Osteoblast (primary cell): Measurements from ENCODE around the gene RTBDN. TPM values are rescaled to one million over a fixed set of nuclear protein-coding genes. Genes with fewer than 3 reads are reported as not detected.

Source experiments
- DNase-seq: peaks from one replicate; pipeline ENCODE4 v3.0.0; 2011; ENCODE audit warnings: low spot score, mixed read lengths; ENCODE audit not compliant: insufficient read length; ENCODE audit errors: missing footprints
- H2AFZ ChIP-seq: 2 replicates; pipeline ENCODE4 v1.6.0; 2011; ENCODE audit warnings: mild to moderate bottlenecking, low read length
- H3K27ac ChIP-seq: 2 replicates; pipeline ENCODE4 v1.5.1; 2011; ENCODE audit warnings: mild to moderate bottlenecking, low read depth, low read length, moderate library complexity
- H3K27me3 ChIP-seq: 2 replicates; pipeline ENCODE4 v1.6.0; 2012; ENCODE audit warnings: mild to moderate bottlenecking, control low read depth, inconsistent platforms, low read length, moderate library complexity; ENCODE audit not compliant: insufficient read depth
- H3K36me3 ChIP-seq: 2 replicates; pipeline ENCODE4 v1.5.1; 2011; ENCODE audit warnings: mild to moderate bottlenecking, low read length, control low read depth, moderate library complexity; ENCODE audit not compliant: insufficient read depth
- H3K4me1 ChIP-seq: 2 replicates; pipeline ENCODE4 v1.5.1; 2011; ENCODE audit warnings: mild to moderate bottlenecking, low read length, control low read depth, moderate library complexity; ENCODE audit not compliant: insufficient read depth
- H3K4me2 ChIP-seq: 2 replicates; pipeline ENCODE4 v1.6.0; 2011; ENCODE audit warnings: mild to moderate bottlenecking, low read length; ENCODE audit not compliant: insufficient read depth
- H3K4me3 ChIP-seq: fragments of 200-600 bp; sonication (generic); 3 replicates; pipeline ENCODE4 v1.5.1; 2012; ENCODE audit warnings: mild to moderate bottlenecking, low read length, inconsistent platforms; ENCODE audit not compliant: insufficient read depth
- H3K79me2 ChIP-seq: 2 replicates; pipeline ENCODE4 v1.6.0; 2012; ENCODE audit warnings: mild to moderate bottlenecking, low read length, control low read depth, inconsistent platforms; ENCODE audit not compliant: insufficient read depth
- H3K9me3 ChIP-seq: 2 replicates; pipeline ENCODE4 v1.5.1; 2011; ENCODE audit warnings: low read depth, low read length, control low read depth
- H4K20me1 ChIP-seq: 2 replicates; pipeline ENCODE4 v1.6.0; 2012; ENCODE audit warnings: mild to moderate bottlenecking, low read length, control low read depth; ENCODE audit not compliant: insufficient read depth
- CTCF ChIP-seq: IDR thresholded peaks from 2 replicates; pipeline ENCODE4 v1.5.1; 2011; ENCODE audit warnings: mild to moderate bottlenecking, low read depth, low read length, moderate library complexity; ENCODE audit errors: extremely low read depth
- total RNA-seq: library from RNA; depleted of rRNA; stranded (reverse); fragments of >200 nt; gene quantifications from 2 replicates; pipeline ENCODE4 v1.2.3, GENCODE V29; 2012

RTBDN gene
- total RNA-seq, 1 donor = not detected

GRCh38 chr19:12842511-12842910 lies 8.1 kb upstream of the RTBDN start:
- Histone ChIP-seq H2AFZ (no peak overlapping the region), H3K36me3 (no peaks in the 10 kb centered on the region), H3K4me1 (peaks cover 3% of the 10 kb centered on the region), H4K20me1 (no peaks in the 10 kb centered on the region), H3K27me3 (peaks cover 43% of the 10 kb centered on the region), H3K9me3 (no peaks in the 10 kb centered on the region), H3K79me2 (no peaks in the 10 kb centered on the region), H3K4me3 (no peak overlapping the region), H3K27ac (no peak overlapping the region), H3K4me2 (no peak overlapping the region)
- TF ChIP-seq CTCF = no peak
- no peak for DNase-seq

GRCh38 chr19:12841094-12841493 lies 6.7 kb upstream of the RTBDN start:
- no peaks in the 10 kb centered on the region for H3K36me3 ChIP-seq
- TF ChIP-seq CTCF = no peak
- no peak overlapping the region for H3K27ac ChIP-seq
- peak overlapping the region; percentile 60 for H3K4me3 ChIP-seq
- H4K20me1 ChIP-seq = no peaks in the 10 kb centered on the region
- H3K9me3 ChIP-seq = no peaks in the 10 kb centered on the region
- no peaks in the 10 kb centered on the region for H3K4me1 ChIP-seq
- peak overlapping the region; percentile 68 for H2AFZ ChIP-seq
- H3K27me3 ChIP-seq = peaks cover 53% of the 10 kb centered on the region
- no peaks in the 10 kb centered on the region for H3K79me2 ChIP-seq
- peak; percentile 77 for DNase-seq
- H3K4me2 ChIP-seq = peak overlapping the region; percentile 56

- no peak overlapping the region for H3K27ac ChIP-seq
- H2AFZ ChIP-seq = peak overlapping the region; percentile 68
- no peaks in the 10 kb centered on the region for H4K20me1 ChIP-seq
- peak overlapping the region; percentile 60 for H3K4me3 ChIP-seq
- DNase-seq = peak; percentile 94
- H3K27me3 ChIP-seq = peaks cover 60% of the 10 kb centered on the region
- no peaks in the 10 kb centered on the region for H3K4me1 ChIP-seq
- H3K4me2 ChIP-seq = peak overlapping the region; percentile 56
- no peaks in the 10 kb centered on the region for H3K79me2 ChIP-seq
- no peaks in the 10 kb centered on the region for H3K9me3 ChIP-seq
- H3K36me3 ChIP-seq = no peaks in the 10 kb centered on the region
- TF ChIP-seq CTCF = no peak
Measured at GRCh38 chr19:12840091-12841079, 6.0 kb upstream of the RTBDN start.
